Stimulated activated CD8-positive, alpha-beta memory T cell treated with anti-CD3 and anti-CD28 coated beads, Interleukin-4, amount 100 ng/mL, for 24 hours (primary cell): ENCODE results near the gene MDC1.
"Not testable (repeated sequence)": the region's sequence is repeated elsewhere in the genome, so short reads cannot be mapped to it uniquely, and the experiment has no call there.

Experiments
- DNase-seq: peaks from one replicate; pipeline ENCODE4 v3.0.0-alpha.2; 2020; ENCODE audit warnings: low read depth

The MDC1 gene

DNA sequence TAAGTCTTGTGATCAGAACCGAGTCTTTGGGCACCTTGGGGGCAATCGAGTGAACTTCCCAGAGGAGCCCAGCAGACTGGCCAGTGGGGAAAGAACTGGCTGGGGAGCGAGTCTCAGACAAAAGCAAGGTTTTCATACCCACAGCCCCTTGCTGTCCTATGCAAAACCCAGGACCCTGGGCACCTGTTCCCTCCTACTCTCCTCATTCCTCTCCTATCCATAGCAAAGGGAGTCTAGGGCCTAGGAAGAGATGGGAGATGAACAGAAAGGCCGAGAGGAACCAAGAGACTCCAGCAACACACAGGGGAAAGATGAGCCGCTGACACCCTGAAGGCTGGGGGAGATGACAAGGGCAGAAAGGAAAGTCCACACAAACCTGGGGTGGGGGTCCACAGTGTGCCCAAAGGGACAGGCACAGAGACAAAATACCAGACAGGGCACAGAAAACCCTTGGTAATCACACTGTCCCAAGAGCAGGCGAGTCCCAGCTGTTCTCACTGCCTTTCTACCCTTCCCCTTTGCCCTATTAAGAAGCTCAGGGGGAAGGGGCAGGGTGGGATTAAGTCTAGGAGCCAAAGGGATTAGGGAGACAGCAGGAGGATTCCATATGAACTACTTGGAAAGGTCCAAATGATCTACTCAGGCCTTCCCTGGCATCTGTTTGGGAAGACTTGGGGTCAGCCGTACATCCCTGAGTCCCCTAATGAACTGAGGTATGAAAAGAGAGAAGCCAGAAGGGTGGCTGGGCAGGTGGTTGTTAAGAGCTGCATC lies 37.1 kb downstream of the MDC1 start:
- DNase-seq, result no peak

- peak; percentile 83 for DNase-seq
These were observed 37.9 kb downstream of the MDC1 start for GRCh38 chr6:30678964-30679726.

- DNase-seq, result no peak
These were observed 40.3 kb downstream of the MDC1 start for GRCh38 chr6:30676660-30677285.

DNA sequence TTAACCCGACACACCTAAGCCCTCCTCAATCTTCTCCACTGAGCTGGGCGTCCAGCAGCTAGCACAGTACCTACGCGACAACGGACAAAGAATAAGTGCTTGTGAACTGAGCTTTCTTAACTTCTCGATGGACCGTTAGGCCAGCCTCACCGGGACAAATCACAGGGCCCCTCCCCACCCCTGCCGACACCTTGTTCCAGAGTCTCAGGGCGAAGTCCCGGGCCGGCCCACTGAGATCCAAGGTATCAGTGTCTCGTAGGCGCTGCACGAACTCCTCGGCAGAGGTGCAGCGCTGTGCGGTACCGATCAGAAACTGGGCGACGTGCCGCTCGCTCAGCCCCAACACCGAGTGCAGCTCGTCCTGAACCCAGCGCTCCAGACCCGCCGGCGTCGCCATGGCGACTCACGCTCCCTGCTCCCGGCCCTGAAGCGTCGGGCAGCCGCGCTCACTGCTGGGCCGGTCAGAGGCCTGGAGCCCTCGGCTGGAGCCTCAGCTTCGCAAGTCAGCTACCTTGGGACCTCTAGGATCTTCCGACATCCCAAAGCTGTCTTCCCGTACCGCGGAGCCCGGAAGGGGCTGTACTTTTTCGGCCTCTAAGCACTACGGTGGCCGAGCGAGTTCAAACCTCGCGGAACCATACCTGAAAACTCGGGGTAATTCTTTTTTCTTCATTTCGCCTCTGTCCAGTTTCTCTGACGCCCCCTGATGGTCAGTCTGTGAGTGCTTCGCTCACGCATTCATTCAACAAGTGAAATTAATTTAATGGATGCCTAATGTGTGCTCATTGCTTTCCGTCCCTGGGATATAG lies 44.4 kb downstream of the MDC1 start, which contains the start of gene DHX16:
TSS of gene DHX16 (minus strand) at position 562 of the 809 bp plus-strand sequence. CDS start at position 397, 165 bp downstream.
- peak; percentile 83 for DNase-seq

GRCh38 chr6:30670760-30671527 lies 46.1 kb downstream of the MDC1 start:
- no peak for DNase-seq

GRCh38 chr6:30666300-30666699 lies 50.8 kb downstream of the MDC1 start:
- DNase-seq, result peak; percentile 51

DNA sequence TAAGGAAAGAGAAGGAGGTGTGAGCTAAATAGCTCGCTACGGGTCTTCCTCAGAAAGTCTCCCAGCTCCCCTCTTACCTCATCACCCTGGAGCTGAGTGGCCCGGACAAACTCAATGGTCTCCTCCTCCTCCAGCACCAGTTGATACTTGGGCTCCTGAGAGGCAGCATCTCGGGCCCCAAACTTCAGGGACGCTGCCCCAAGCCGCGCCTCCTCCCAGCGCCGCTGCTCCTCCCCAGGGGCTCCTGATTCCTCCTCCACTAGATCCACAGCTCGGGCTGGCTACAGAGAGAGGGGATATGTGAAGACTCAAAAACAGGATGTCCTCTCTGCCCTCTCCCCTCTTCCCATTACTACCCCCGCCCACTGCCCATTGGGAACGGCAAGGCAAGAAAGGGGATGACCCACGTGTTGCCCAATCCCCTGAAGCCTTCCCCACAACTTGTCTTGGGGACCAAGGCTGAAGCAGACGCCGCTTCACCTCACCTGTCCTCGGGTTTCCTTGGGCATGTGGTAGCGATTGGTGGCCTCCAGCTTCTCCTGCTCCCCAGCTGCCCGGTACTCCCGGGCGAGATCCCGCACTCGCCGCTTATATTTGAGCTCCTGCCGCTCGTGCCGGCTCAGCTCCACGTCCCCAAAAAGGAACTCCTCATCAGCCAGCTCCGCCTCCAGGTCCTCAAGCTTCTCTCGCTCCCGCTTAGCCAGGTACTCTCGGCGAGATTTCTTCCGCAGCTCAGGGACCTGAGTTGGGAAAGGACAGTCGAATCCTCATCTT lies 51.9 kb downstream of the MDC1 start:
- DNase-seq, result no peak

- DNase-seq, result not testable (repeated sequence)
These were observed 59.2 kb downstream of the MDC1 start for GRCh38 chr6:30657922-30658321.

- no peak for DNase-seq
These were observed 59.6 kb downstream of the MDC1 start for GRCh38 chr6:30657454-30657853.

GRCh38 chr6:30656513-30656912 lies 60.6 kb downstream of the MDC1 start:
- DNase-seq, result no peak

- DNase-seq, result no peak
These were observed 61.4 kb downstream of the MDC1 start for GRCh38 chr6:30655743-30656094.

- no peak for DNase-seq
These were observed 62.0 kb downstream of the MDC1 start for GRCh38 chr6:30654798-30655742.

- no peak for DNase-seq
These were observed 65.9 kb downstream of the MDC1 start for GRCh38 chr6:30651143-30651542.
